Testis (tissue), 3 donors: ENCODE measurements around the gene LAMA3. TPM values are rescaled to one million over a fixed set of nuclear protein-coding genes. Genes with fewer than 3 reads are reported as not detected.

Experiments
- DNase-seq: peaks from one replicate; pipeline ENCODE4 v3.0.0-alpha.2; 2019
- H3K27ac ChIP-seq, 2 donors: fragments of 200-600 bp; sonication (generic); one replicate each; pipeline ENCODE4 v1.5.1; 2019
- H3K27me3 ChIP-seq: fragments of 200-600 bp; sonication (generic); one replicate; pipeline ENCODE4 v1.5.1; 2019
- H3K36me3 ChIP-seq: fragments of 200-600 bp; sonication (generic); one replicate; pipeline ENCODE4 v1.5.1; 2017; ENCODE audit warnings: low read depth; ENCODE audit errors: missing control alignments
- H3K4me1 ChIP-seq: fragments of 200-600 bp; sonication (generic); one replicate; pipeline ENCODE4 v1.5.1; 2019
- H3K4me3 ChIP-seq, 2 donors: fragments of 200-600 bp; sonication (generic); one replicate each; pipeline ENCODE4 v1.5.1; 2017 to 2019
- H3K9me3 ChIP-seq: fragments of 200-600 bp; sonication (generic); one replicate; pipeline ENCODE4 v1.5.1; 2017
- POLR2A ChIP-seq: fragments of 450-650 bp; IDR thresholded peaks from one replicate; pipeline ENCODE4 v1.6.1; 2017; ENCODE audit warnings: antibody characterized with exemption, mild to moderate bottlenecking, moderate library complexity
- WGBS, 2 donors: methylation state at CpG; one replicate each; pipeline ENCODE4 v1.1.5; 2018; 5-methylcytosine and 5-hydroxymethylcytosine counted together
- intact Hi-C: fragments of 100-400 bp; cut with DNase I; formaldehyde crosslinking; loops from one replicate; pipeline ENCODE4 v1.15.1; 2023; ENCODE audit warnings: low total_unique reads
- polyA plus RNA-seq: library from polyadenylated mRNA; stranded (reverse); fragments of 350-450 nt; fragmentation: Illumina TruSeq; extraction: RNeasy Lipid Tissue Mini Kit (QIAGEN cat#74804); gene quantifications from one replicate; pipeline ENCODE4 v1.2.3, GENCODE V29; 2014; ENCODE audit warnings: low read depth, low replicate concordance; ENCODE audit not compliant: insufficient read depth
- total RNA-seq, 2 donors: library from RNA; depleted of rRNA; stranded (reverse); fragments of >200 nt; gene quantifications; one replicate each; pipeline ENCODE4 v1.2.3, GENCODE V29; 2016
- TF ChIP-seq, protein P1 (sequence below), 3 experiments: fragments of 450-650 bp in 2 of 3; fragments of 200-600 bp in 1 of 3; sonication (generic) in 1 of 3; IDR thresholded peaks; one replicate each; pipeline ENCODE4 v1.5.1; 2016 to 2019; ENCODE audit warnings: antibody characterized with exemption in 3 of 3, mild to moderate bottlenecking in 2 of 3, moderate library complexity in 1 of 3

The LAMA3 gene
- total and polyA plus RNA-seq, 3 donors from 2014 or later: 11.9 to 22.1 (median 14.1) TPM

DNA sequence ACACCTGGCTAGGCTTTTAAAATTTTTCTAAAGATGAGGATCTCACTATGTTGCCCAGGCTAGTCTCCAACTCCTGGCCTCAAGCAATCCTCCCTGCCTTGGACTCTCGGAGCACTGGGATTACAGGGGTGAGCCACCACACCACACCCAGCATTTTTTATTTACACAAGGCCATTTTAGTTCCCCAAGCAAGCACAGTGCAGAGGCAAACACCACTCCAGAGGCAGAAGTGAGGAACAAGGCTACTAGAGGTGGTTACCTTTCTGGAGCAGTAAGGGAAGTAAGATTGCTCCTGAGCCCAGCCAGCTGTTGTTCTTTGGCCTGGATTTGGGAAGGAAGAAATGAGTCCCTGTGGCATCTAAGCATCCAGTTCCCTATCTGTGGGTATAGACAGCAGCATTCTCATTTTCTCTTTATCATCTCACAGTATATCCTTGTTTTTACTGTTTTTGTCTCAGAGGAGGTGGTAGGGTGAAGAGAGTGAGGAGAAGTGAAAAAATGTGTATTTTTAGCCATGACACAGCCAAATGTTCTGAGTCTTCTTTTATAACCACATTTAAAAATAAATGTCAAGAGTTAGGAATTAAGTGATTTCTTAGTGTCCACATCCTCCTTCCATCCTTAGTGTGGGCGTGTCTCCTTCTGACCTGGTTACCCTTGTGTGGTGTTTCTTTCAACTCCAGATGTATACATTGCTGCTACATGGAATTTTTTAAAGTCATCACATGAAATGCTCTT is 314.8 kb downstream of the LAMA3 start:
- Histone ChIP-seq H3K4me1 (no peaks in the 10 kb centered on the region), H3K27ac (no peak overlapping the region), H3K36me3 (no peaks in the 10 kb centered on the region), H3K27me3 (no peaks in the 10 kb centered on the region), H3K9me3 (no peaks in the 10 kb centered on the region), H3K4me3 (no peak overlapping the region)
- intact Hi-C loops: no loop called here
- WGBS, 2 donors: 80 to 88% methylated on average over 2 of the region's 2 CpGs
- TF ChIP-seq POLR2A: no peak
- TF ChIP-seq, protein P1, sequence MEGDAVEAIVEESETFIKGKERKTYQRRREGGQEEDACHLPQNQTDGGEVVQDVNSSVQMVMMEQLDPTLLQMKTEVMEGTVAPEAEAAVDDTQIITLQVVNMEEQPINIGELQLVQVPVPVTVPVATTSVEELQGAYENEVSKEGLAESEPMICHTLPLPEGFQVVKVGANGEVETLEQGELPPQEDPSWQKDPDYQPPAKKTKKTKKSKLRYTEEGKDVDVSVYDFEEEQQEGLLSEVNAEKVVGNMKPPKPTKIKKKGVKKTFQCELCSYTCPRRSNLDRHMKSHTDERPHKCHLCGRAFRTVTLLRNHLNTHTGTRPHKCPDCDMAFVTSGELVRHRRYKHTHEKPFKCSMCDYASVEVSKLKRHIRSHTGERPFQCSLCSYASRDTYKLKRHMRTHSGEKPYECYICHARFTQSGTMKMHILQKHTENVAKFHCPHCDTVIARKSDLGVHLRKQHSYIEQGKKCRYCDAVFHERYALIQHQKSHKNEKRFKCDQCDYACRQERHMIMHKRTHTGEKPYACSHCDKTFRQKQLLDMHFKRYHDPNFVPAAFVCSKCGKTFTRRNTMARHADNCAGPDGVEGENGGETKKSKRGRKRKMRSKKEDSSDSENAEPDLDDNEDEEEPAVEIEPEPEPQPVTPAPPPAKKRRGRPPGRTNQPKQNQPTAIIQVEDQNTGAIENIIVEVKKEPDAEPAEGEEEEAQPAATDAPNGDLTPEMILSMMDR (IDR thresholded peaks at IDR 0.05): no peak
- no peak for DNase-seq

Other genes with a start within 250 kb of the LAMA3 start
- 10 to 100 TPM; 41.7 to 68.7 TPM for gene RIOK3, start 236.2 kb upstream of the LAMA3 start, total RNA-seq
- 76.8 TPM for gene RIOK3, start 236.2 kb upstream of the LAMA3 start, polyA plus RNA-seq
- 10 to 100 TPM; 33.5 to 44.2 TPM for gene RMC1, start 185.9 kb upstream of the LAMA3 start, total RNA-seq
- 51.5 TPM for gene RMC1, start 185.9 kb upstream of the LAMA3 start, polyA plus RNA-seq
- 10 to 100 TPM; 66.8 to 83.2 TPM for gene NPC1, start 102.9 kb upstream of the LAMA3 start, total RNA-seq
- 36.8 TPM for gene NPC1, start 102.9 kb upstream of the LAMA3 start, polyA plus RNA-seq
- 10 to 100 TPM; 17.5 to 23.5 TPM for gene ANKRD29, start 26.5 kb upstream of the LAMA3 start, total RNA-seq
- gene ANKRD29, start 26.5 kb upstream of the LAMA3 start, polyA plus RNA-seq: 9.1 TPM